ENCODE measurements around the gene NTMT2.
"Not testable (repeated sequence)": the region's sequence is repeated elsewhere in the genome, so short reads cannot be mapped to it uniquely, and the experiment has no call there.

NTMT2 gene

DNA sequence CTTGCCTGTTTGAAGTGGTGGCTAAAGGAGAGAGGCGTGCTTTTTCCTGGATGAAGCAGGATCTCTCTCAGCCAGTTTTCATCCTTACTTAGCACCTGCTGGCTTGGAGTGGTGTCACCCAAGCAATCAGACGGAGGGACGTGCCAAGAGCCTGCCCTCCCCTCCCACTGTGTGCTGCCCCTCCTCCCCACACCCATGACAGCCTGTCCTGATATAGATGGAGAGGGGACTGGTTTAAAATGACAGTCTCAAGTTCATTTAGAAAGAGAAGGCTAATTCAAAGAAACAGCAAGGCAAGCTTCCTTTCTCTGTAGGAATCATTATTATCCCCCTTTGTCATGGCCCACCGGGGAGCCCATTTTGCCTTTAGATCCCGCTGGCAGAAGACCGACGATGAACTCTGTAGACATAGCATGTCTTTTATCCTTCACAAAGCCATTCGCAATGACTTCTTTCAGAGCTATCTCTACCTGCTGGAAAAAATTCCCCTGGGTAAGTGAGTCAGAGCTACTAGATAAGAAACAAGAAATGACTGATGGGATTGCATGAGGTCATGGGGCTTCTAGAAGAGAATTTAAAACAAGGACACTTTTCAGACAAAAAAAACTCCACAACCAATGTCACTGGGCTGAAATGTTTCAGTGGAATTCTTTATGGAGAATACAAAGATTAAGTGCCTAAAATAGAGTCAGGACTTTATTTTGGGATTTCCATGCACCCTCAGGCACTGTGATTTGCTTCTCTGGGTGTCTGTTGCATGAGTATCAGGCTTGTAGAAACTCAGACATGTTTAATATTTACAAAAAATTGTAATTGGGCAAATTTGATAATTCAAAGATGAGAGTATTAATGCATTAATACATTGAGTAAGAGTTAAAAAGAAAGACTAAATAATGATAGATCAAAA, at the start of gene NTMT2:
Gene NTMT2 (plus strand): TSS at position 190 of the 907 bp plus-strand sequence. CDS start 149 bp downstream, at position 339.
- no peak for DNase-seq

DNA sequence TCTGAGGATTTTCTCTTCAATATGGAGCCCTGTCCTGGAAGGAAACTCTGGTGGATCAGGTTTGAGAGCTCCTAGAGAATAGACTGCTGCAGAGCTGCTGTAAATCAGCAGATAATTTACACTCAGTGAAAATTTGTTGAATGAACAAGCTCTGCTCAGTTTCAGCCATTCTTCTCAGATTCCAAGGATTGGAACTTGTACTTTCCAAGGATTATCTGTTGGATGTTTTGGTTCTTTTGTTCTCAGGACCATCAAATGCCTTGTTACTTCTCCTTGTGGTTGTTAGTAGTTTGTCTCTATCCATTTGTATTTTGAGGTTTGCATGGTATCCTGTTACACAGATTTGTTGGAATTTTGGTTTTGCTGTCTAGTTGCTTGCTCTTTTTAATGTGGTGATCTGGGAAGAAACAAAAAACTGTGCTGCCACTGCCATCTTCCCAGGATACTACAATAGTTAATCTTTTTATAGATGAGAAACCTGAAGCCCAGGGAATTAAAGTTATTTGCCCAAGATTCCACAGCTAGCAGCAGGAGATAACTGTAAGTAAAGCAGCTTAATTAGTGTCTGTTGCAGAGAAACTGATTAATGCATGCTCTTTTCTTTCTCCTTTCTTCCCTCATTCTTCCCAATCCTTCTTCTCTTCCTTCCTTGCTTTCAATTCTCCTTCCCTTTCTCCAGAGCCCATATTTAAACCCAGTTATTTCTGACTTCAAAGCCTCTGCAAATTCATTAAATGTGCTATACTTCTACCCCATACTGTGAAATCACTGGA, 49.6 kb upstream of the NTMT2 start:
- DNase-seq, result no peak

GRCh38 chr1:170096806-170097340, 48.9 kb upstream of the NTMT2 start:
- DNase-seq, result no peak

- DNase-seq, result no peak
Measured at GRCh38 chr1:170097449-170097948, 48.3 kb upstream of the NTMT2 start.

DNA sequence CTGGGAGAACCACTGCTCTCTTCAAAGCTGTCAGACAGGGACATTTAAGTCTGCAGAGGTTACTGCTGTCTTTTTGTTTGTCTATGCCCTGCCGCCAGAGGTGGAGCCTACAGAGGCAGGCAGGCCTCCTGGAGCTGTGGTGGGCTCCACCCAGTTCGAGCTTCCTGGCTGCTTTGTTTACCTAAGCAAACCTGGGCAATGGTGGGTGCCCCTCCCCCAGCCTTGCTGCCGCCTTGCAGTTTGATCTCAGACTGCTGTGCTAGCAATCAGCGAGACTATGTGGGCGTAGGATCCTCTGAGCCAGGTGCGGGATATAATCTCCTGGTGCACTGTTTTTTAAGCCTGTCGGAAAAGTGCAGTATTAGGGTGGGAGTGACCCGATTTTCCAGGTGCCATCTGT, 32.6 kb upstream of the NTMT2 start:
- not testable (repeated sequence) for DNase-seq

DNA sequence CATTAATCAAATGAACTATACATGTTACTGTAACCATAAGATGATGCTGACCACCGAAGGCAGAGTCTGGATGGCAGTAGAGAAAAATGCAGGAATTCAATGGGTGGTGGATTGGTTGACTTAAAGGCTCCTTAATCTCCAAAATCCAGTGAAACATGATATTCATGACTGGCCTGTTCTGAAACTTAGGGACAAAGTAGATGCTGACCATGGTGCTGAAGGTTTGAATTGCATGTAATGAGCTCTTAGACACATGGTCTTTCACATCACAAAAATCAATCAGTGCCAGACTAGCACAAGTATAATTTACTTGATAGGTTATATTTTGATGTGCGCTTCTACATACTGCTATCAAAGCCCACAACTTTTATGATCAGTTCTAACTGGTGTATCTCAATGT, 30.9 kb upstream of the NTMT2 start:
- DNase-seq, result no peak

DNA sequence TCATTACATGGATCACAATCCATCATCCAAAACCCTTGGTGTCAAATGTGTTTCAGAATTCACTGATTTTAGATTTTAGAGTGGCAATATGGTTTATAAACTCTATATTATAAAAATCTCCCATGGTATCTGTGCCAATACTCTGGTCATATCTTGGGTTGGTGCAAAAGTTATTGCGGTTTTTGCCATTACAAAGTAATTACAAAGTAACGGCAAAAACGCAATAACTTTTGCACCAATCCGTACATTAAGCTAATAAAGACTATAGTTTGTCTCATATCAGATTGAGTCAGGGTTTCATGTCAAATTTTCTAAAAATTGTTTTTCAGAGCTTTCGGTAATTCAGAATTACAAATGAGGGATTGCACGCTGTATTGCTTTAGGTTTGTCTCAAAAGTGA, 23.4 kb upstream of the NTMT2 start:
- no peak for DNase-seq

DNA sequence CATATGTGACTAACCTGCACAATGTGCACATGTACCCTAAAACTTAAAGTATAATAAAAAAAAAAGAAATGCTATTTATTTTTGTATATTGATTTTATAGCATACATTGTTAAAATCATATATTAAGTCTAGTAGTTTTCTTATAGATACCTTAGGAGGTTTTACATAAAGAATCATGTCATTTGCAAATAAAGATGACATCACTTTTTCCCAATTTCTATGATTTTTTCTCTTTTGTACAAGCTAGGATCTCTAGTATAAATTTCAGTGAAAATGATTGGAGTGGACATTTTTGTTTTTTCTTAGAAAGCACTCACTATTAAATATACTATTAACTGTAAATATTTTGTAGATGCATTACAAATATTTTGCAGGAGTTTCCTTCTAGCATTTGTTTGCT, 20.5 kb upstream of the NTMT2 start:
- DNase-seq, result no peak

- DNase-seq, result no peak
Measured at GRCh38 chr1:170126696-170127095, 19.1 kb upstream of the NTMT2 start.

DNA sequence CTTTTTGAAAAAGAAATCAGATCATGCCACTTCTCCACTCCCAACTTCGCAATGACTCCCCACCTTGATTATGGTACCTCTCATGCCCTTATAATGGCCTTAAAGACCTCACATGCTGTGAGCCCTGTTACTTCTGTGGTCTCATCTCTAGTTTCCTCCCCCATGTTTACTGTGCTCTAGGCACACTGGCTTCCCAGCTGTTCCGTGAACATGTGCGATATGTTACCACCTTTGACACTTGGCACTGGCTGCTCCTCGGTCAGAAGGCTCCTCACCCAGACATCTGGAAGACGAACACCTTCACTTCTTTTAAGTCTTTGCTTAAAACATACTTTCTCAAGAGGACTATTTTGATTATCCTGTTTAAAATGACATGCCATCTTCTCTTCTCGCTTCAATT, 14.3 kb upstream of the NTMT2 start:
- no peak for DNase-seq

DNA sequence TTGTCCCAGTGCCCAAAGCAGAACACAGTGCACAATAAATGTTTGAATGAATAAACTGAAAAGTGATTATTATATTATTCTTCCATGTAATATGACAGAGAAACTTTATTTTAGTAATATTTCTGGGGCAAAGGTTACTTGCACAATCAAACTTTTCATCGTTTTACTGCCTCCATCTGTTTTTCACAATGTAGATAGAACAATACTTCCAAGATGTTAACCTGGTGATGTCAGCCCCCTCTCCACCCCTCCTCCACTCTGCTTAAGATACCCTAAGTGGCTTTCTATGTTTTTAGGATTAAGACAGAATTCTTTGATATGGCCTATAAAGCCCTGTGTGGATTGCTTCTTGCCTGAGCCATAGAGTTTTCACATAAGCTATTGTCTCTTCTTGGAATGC, 13.8 kb upstream of the NTMT2 start:
- DNase-seq, result no peak

DNA sequence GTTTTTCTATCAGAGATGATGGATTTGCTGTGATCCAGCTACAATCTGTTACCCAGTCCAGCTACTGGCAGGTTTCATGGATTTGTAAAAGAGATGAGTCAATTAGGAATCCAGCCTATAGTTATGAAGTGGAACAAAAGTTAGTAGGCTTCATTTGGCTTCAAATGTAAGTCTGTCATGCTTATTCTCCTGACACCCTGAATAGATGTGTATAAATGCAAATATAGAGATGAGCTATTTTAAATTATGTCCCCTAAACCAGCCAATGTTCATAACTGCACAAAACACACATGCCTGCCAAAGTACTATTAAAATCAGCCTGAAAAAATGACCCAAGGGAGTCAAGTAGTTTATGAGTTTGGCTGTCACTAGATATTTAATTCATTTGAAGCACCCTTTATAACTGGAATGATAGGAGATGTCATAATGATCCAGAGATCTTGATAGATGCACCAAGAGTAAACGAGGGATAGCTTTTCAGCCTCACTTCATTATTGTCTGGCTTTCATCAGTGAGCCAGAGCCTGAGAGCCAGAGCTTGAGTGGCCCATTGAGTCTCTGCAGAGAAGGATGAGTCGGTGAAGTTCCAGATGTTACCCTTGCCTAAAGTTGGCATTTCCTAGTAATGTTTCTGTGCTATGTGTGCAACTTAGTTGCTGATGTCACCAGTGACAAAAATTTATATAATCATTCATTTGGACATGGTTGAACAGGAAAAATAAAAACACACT, 11.8 kb upstream of the NTMT2 start:
- DNase-seq, result no peak

- DNase-seq, result no peak
Measured at GRCh38 chr1:170134521-170134920, 11.2 kb upstream of the NTMT2 start.

DNA sequence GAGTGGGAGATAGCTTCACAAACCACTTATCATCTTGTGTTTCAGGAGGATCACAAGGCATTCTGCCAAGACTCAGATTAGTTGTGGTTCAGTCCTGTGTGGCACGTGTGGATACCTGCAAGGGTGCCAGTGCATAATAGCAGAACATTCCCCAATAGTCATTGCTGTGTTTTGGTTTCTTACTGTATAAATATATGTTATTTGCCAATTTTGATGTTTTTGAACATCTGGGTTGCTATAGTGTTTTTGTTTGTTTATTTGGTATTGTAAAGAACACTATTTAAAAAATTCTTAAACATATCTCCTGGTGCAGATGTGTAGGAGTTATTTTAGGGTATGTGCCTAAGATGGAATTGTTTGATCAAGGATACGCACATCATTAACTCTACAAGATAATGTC, 5.4 kb upstream of the NTMT2 start:
- DNase-seq, result no peak

DNA sequence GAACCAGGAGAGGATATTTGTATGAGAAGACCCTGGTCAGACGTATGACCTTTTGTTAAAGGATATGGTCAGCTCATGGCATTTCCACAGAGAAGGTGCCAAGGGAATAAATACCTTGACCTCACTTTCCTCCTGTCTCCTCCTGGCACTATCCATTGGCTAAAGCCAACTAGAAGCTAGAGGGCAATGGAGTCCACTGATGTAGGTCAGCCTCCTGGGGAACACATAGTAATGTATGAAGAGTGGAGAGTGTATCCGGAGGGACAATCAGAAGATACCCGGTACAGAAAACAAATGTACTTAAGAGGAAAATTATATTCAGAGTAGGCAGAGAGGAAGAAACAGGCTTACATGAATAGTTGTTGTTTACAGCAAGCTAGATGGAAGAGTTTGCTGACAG, 698 bp upstream of the NTMT2 start:
- no peak for DNase-seq

- no peak for DNase-seq
Measured at GRCh38 chr1:170146720-170147263, 1.0 kb downstream of the NTMT2 start.

DNA sequence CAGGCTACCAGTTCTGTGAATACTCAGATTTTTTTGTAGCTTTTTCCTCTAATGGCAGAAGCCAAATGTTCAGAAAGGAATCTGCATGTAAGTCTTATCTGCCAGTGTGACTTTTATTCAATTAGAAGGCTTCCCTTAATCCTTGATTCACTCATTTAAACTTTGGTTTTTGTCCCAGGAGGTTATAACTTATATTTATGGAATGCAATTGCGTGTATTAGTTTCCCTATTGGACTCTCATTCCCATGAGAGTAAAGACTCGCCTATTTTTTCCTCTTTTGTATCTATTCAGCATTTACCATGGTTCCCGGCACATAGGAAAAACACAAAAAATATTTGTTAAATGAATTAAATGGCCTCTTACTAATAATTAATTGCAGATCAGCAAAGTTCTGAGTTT, 3.5 kb downstream of the NTMT2 start:
- DNase-seq, result no peak

DNA sequence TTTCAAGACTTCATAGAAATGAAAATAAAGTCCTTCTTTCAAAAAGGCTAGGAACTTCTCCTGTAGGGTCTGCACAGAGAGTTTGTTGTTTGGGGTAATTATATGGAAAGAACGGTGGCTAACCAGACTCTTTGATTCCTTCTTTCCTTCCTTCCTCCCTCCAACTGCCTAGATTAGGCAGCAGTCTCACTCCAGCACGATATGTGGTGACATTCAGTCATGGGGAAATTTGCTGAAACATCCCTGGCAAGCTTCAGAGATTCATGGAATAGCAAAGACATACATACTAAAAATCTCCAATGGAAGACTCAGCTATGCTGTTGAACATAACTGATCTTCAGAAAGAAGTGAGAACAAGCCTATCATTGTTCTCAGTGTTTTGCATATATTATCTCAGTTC, 4.3 kb downstream of the NTMT2 start:
- DNase-seq, result no peak

DNA sequence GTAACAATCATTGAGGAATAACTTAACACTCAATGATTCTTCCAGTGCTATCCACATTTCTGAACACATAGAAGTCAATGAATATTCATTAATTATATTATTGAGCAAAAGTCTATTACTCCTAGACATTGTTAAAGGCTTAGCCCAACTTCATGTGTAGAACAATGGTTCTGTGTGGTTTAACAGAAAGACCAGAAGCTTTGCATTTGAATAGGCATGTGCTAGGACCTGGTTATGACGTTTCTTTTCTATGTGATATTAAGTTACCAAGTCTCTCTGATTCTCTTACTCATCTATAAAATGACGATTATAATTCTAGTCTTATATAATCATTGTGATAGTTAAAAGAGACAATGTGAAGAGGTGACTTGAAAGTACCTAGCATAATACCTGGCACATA, 5.2 kb downstream of the NTMT2 start:
- no peak for DNase-seq

- DNase-seq, result no peak
Measured at GRCh38 chr1:170153417-170153816, 7.7 kb downstream of the NTMT2 start.

DNA sequence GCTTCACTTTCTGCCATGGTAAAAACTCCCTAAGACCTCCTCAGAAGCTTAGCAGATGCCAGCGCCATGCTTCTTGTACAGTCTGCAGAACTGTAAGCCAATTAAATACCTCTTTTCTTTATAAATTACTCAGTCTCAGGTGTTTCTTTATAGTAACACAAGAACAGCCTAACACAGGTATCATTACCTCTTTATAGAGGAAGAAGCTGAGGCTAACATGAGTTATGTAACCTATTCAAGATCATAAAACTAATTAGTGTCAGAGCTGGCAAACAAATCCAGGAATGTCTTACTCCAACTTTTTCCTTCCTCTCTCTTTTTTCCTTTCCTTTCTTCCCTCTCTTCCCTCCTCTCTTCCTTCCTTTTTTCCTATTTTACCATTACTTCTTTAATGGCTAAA, 9.3 kb downstream of the NTMT2 start:
- DNase-seq, result no peak

DNA sequence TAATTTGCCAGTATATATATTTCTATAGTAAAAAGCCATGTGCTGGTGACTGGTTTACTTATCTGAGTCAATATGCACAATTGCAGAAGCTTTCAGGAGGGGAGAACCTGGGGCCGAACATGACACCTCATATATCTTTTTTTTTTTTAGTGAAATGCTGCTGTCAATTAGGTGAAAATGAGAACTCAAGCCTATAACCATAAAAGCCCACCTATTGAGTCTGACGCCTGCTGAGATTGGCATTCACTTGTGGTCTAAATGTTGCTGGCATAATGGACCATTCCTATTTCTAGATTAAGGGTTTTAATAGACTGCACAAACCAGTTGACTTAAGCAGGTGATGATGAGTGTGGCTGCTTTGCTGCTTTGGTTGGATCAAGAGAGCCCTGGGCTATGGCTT, 10.8 kb downstream of the NTMT2 start:
- no peak for DNase-seq

DNA sequence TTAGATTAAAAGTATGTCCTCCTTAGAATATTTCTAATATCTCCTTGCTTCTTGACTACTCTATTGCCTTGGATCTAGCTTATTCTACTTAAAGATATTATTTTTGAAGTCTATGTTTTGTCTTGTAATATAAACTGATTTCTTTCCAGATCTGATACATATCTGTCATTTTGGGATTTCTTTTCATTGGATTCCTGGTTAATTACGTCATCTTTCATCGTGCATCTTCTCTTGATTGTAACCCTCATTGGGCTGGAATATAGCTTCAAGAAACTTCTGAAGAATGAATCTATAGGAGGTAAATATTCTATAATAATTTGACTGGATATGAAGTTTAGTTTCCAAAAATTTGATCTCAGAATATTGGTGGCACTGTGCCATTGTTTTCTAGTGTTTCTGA, 12.1 kb downstream of the NTMT2 start:
- DNase-seq, result no peak
